OCI-LY1 (cell line): ENCODE measurements around the gene CACNA1C.

Experiments
- H2AFZ ChIP-seq: fragments of 200-600 bp; sonication (generic), shearing (Covaris generic); 2 replicates; pipeline ENCODE4 v1.6.0; 2014; ENCODE audit warnings: antibody characterized with exemption, mild to moderate bottlenecking, low read length
- H3F3A ChIP-seq: fragments of 200-600 bp; sonication (generic), shearing (Covaris generic); 2 replicates; pipeline ENCODE4 v1.6.0; 2014; ENCODE audit warnings: mild to moderate bottlenecking, antibody characterized with exemption, low read length, moderate library complexity; ENCODE audit not compliant: insufficient read depth
- H3K27ac ChIP-seq: fragments of 200-600 bp; sonication (generic); 2 replicates; pipeline ENCODE4 v1.5.1; 2014; ENCODE audit warnings: low read length, mixed run types, mild to moderate bottlenecking, low read depth; ENCODE audit not compliant: poor library complexity, severe bottlenecking
- H3K27me3 ChIP-seq: fragments of 200-600 bp; sonication (generic); 2 replicates; pipeline ENCODE4 v1.6.0; 2014; ENCODE audit warnings: antibody characterized with exemption, mild to moderate bottlenecking, low read length, moderate library complexity; ENCODE audit not compliant: insufficient read depth
- H3K36me3 ChIP-seq: fragments of 200-600 bp; sonication (generic); 2 replicates; pipeline ENCODE4 v1.6.1; 2014; ENCODE audit warnings: mild to moderate bottlenecking, antibody characterized with exemption, low read length, moderate library complexity, mixed read lengths; ENCODE audit not compliant: insufficient read depth
- H3K4me1 ChIP-seq: fragments of 200-600 bp; sonication (generic); 2 replicates; pipeline ENCODE4 v1.5.1; 2014; ENCODE audit warnings: mild to moderate bottlenecking, low read length, moderate library complexity; ENCODE audit not compliant: insufficient read depth, severe bottlenecking
- H3K4me2 ChIP-seq: fragments of 200-600 bp; sonication (generic), shearing (Covaris generic); 2 replicates; pipeline ENCODE4 v1.6.1; 2014; ENCODE audit warnings: low read length
- H3K4me3 ChIP-seq: fragments of 200-600 bp; sonication (generic); 2 replicates; pipeline ENCODE4 v1.5.1; 2014; ENCODE audit warnings: low read length, low read depth, mild to moderate bottlenecking, mixed read lengths; ENCODE audit not compliant: poor library complexity, severe bottlenecking
- H3K79me2 ChIP-seq: fragments of 200-600 bp; shearing (Covaris generic); 2 replicates; pipeline ENCODE4 v1.6.1; 2016; ENCODE audit warnings: mixed run types, low read length, mixed read lengths; ENCODE audit not compliant: insufficient read depth
- H3K9ac ChIP-seq: fragments of 200-600 bp; sonication (generic), shearing (Covaris generic); 2 replicates; pipeline ENCODE4 v1.6.1; 2014; ENCODE audit warnings: mild to moderate bottlenecking, low read length, mixed read lengths
- H3K9me2 ChIP-seq: fragments of 200-600 bp; sonication (generic), shearing (Covaris generic); 2 replicates; pipeline ENCODE4 v1.6.1; 2014; ENCODE audit warnings: low read depth, mild to moderate bottlenecking, low read length, mixed read lengths
- H3K9me3 ChIP-seq: fragments of 200-600 bp; shearing (Covaris generic); 2 replicates; pipeline ENCODE4 v1.6.1; 2014; ENCODE audit warnings: low read length, mixed read lengths
- H4K20me1 ChIP-seq: fragments of 200-600 bp; sonication (generic), shearing (Covaris generic); 2 replicates; pipeline ENCODE4 v1.6.0; 2016; ENCODE audit warnings: mild to moderate bottlenecking, low read length; ENCODE audit not compliant: insufficient read depth
- EZH2 ChIP-seq: fragments of 200-600 bp; sonication (generic), shearing (Covaris generic); IDR thresholded peaks from 2 replicates; pipeline ENCODE4 v1.8.0; 2017; ENCODE audit warnings: borderline replicate concordance, mixed run types, mild to moderate bottlenecking, antibody characterized with exemption, low read length, moderate library complexity, mixed read lengths
- TF ChIP-seq, protein P1 (sequence below): fragments of 200-600 bp; sonication (generic), shearing (Covaris generic); IDR thresholded peaks from 2 replicates; pipeline ENCODE4 v1.5.1; 2017; ENCODE audit warnings: mild to moderate bottlenecking, antibody characterized with exemption, low read length, moderate library complexity, mixed read lengths

CACNA1C gene

DNA sequence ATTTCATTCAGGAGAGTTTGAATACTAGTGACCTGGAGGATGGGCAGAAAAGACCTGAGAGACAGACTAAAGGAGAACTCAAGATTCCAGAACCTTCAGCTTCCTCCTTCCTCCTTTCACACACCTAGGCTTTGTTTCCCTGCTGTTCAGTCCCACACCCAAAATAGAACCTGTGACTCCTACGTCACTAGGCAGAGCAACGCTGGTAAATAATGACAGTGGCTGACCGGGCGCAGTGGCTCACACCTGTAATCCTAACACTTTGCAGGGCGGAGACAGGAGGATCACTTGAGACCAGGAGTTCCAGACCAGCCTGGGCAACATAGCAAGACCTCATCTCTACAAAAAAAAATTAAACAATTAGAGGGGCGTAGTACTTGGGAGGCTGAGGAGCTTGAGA lies 575.6 kb downstream of the CACNA1C start:
- no peaks in the 10 kb centered on the region for H4K20me1 ChIP-seq
- H3K4me3 ChIP-seq: no peak overlapping the region

DNA sequence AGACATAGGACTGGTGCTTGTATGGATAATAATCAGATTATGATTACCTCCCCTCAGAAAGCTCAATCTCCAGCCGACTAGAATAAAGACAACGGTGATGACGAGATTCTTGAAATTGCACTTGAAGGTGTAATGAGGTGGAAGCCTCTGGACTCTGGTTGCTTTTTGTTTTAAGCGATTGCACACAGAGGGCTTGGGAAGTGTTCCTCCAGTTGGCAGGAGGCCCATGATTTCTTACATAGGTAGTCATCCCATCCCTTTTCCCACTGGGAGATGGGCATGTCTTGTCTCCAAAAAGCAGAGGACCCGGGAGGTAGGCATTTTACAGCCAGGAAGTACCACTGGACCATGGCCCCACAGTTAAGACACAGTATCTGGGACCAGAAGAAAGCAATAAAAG lies 576.3 kb downstream of the CACNA1C start:
- Histone ChIP-seq H3K36me3 (no peaks in the 10 kb centered on the region), H3K4me2 (no peak overlapping the region), H3F3A (no peaks in the 10 kb centered on the region), H3K79me2 (no peaks in the 10 kb centered on the region), H3K9me3 (no peaks in the 10 kb centered on the region), H4K20me1 (no peaks in the 10 kb centered on the region), H2AFZ (no peak overlapping the region), H3K27me3 (peaks cover 3% of the 10 kb centered on the region; the same call in 1 of the 2 replicates), H3K4me1 (peaks cover 10% of the 10 kb centered on the region), H3K4me3 (no peak overlapping the region), H3K9me2 (no peaks in the 10 kb centered on the region), H3K9ac (no peak overlapping the region), H3K27ac (no peak overlapping the region)
- TF ChIP-seq EZH2: no peak
- TF ChIP-seq, protein P1, sequence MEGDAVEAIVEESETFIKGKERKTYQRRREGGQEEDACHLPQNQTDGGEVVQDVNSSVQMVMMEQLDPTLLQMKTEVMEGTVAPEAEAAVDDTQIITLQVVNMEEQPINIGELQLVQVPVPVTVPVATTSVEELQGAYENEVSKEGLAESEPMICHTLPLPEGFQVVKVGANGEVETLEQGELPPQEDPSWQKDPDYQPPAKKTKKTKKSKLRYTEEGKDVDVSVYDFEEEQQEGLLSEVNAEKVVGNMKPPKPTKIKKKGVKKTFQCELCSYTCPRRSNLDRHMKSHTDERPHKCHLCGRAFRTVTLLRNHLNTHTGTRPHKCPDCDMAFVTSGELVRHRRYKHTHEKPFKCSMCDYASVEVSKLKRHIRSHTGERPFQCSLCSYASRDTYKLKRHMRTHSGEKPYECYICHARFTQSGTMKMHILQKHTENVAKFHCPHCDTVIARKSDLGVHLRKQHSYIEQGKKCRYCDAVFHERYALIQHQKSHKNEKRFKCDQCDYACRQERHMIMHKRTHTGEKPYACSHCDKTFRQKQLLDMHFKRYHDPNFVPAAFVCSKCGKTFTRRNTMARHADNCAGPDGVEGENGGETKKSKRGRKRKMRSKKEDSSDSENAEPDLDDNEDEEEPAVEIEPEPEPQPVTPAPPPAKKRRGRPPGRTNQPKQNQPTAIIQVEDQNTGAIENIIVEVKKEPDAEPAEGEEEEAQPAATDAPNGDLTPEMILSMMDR: no peak

More for the DNA sequence above, 575.6 kb downstream of the CACNA1C start:
- H3K27ac ChIP-seq: no peak overlapping the region
- no peaks in the 10 kb centered on the region for H3F3A ChIP-seq
- peaks cover 3% of the 10 kb centered on the region; the same call in 1 of the 2 replicates for H3K27me3 ChIP-seq
- no peak overlapping the region for H3K9ac ChIP-seq
- H3K9me3 ChIP-seq: no peaks in the 10 kb centered on the region
- peaks cover 10% of the 10 kb centered on the region for H3K4me1 ChIP-seq
- H2AFZ ChIP-seq: no peak overlapping the region
- no peaks in the 10 kb centered on the region for H3K36me3 ChIP-seq
- H3K79me2 ChIP-seq: no peaks in the 10 kb centered on the region
- TF ChIP-seq, protein P1: no peak
- TF ChIP-seq EZH2: no peak
- no peak overlapping the region for H3K4me2 ChIP-seq
- no peaks in the 10 kb centered on the region for H3K9me2 ChIP-seq

DNA sequence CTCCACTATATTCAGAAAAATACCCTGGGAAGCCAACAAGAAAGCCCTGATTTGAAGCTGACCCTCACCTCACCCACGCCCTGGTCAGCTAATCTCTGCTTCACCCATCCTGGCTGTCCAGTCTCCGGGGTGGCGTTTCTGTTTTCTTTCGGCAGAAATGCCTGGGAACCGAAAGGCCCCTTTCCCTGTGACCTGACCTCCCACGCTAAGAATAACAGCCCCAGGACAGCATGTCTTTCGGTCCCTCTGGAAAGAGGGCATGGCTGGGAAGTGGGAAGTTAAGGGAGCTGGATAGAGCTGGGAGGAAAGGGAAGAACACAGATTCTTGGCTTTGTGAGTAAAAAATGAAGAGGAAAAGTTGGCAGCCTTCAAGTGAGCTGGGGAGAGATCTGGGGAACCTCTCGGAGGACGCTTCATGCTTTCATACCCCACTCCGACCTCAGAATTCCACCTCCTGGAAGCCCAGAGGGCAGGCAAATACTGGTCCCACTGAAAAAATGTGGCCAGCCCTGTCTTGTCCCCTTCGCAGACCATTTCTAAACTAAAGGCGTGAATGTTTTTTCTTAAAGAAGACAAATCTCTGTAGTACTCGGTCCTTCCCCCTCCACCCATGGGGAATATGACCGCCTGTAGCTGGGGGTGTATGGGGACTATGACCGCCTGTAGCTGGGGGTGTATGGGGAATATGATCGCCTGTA lies 579.0 kb downstream of the CACNA1C start:
- TF ChIP-seq, protein P1: no peak
- TF ChIP-seq EZH2: no peak
- Histone ChIP-seq H2AFZ (no peak overlapping the region), H3K4me2 (no peak overlapping the region), H3K79me2 (no peaks in the 10 kb centered on the region), H3K4me1 (no peaks in the 10 kb centered on the region), H3K4me3 (no peak overlapping the region), H4K20me1 (no peaks in the 10 kb centered on the region), H3K9ac (no peak overlapping the region), H3K9me2 (no peaks in the 10 kb centered on the region), H3K36me3 (no peaks in the 10 kb centered on the region), H3K9me3 (no peaks in the 10 kb centered on the region), H3F3A (no peaks in the 10 kb centered on the region), H3K27ac (no peak overlapping the region), H3K27me3 (peaks cover 3% of the 10 kb centered on the region; the same call in 1 of the 2 replicates)
